ENCODE measurements around the gene CIBAR2. TPM values are rescaled to one million over a fixed set of nuclear protein-coding genes. Genes with fewer than 3 reads are reported as not detected.
A peak's percentile ranks its signal among the peaks of the same experiment; 100 is the strongest.

The CIBAR2 gene
- total RNA-seq, 1 experiment from 2014 or later = not detected

DNA sequence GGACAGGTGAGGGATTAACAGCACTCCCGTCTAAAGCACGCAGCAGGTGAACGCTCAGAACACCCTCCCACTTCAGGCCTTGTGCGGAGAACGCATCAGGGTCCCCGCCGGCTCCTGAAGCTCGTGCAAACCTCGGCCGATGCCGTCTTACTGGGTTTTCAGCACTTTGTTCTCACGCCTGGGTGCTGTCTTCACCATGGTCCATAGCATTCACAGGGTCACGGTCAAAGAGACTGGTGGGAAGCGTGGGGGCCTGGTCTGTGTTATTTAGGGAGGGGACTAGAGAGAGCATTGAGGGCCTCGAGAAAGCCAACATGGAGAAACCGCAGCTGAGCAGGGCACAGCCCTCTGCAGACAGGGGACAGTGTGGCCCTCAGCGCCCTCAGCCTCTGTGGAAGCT is 26.6 kb downstream of the CIBAR2 start:
- Histone ChIP-seq H3K14ac (ENCODE audit: insufficient read depth, low read length) (no peak overlapping the region), H3T11ph (ENCODE audit: low read length) (no peak overlapping the region), H3K18ac (ENCODE audit: insufficient read length, low read depth, low read length) (no peak overlapping the region), H2AK5ac (ENCODE audit: insufficient read length, low read length) (no peak overlapping the region), H3K4me1 (ENCODE audit: insufficient read depth, low read length) (no peaks in the 10 kb centered on the region; the same call in 1 of the 2 replicates), H2AFZ (ENCODE audit: low read length) (no peak overlapping the region), H4K5ac (ENCODE audit: insufficient read length, low read depth, low read length) (no peak overlapping the region), H4K8ac (replicated peaks; ENCODE audit: insufficient read length, low read depth, low read length) (no peak overlapping the region), H2BK5ac (ENCODE audit: insufficient read length, low read length) (no peak overlapping the region), H3K79me2 (ENCODE audit: insufficient read depth, low read length) (no peaks in the 10 kb centered on the region), H3K4ac (ENCODE audit: low read depth, low read length) (no peak overlapping the region), H2BK15ac (ENCODE audit: low read depth, low read length) (no peak overlapping the region), H3K9me3 (ENCODE audit: control insufficient read depth, low read depth, low read length) (no peaks in the 10 kb centered on the region), H3K27me3 (ENCODE audit: insufficient read depth, low read length) (peaks cover 20% of the 10 kb centered on the region; the same call in 1 of the 2 replicates), H2BK20ac (ENCODE audit: low read depth, low read length, poor library complexity, severe bottlenecking) (no peak overlapping the region), H3K23me2 (ENCODE audit: insufficient read length, low read depth, low read length, poor library complexity, severe bottlenecking) (peaks cover 8% of the 10 kb centered on the region), H3K79me1 (ENCODE audit: insufficient read depth, low read depth, low read length, poor library complexity, severe bottlenecking) (no peaks in the 10 kb centered on the region), H2BK12ac (ENCODE audit: insufficient read length, low read depth, low read length) (no peak overlapping the region), H2BK120ac (ENCODE audit: low read depth, low read length, poor library complexity, severe bottlenecking) (no peak overlapping the region), H3K56ac (ENCODE audit: insufficient read length, low read depth, low read length) (no peak overlapping the region), H3K9ac (ENCODE audit: extremely low read depth, insufficient read length, low read length) (no peak overlapping the region), H3K27ac (ENCODE audit: insufficient read length, low read depth, low read length) (no peak overlapping the region), H4K91ac (ENCODE audit: insufficient read length, low read depth, low read length) (no peak overlapping the region), H3K23ac (ENCODE audit: insufficient read length, low read depth, low read length) (no peak overlapping the region), H4K20me1 (ENCODE audit: control insufficient read depth, insufficient read depth, insufficient read length) (no peaks in the 10 kb centered on the region), H3K4me2 (ENCODE audit: insufficient read depth, insufficient read length, low read length) (no peak overlapping the region)
- TF ChIP-seq, protein P1, sequence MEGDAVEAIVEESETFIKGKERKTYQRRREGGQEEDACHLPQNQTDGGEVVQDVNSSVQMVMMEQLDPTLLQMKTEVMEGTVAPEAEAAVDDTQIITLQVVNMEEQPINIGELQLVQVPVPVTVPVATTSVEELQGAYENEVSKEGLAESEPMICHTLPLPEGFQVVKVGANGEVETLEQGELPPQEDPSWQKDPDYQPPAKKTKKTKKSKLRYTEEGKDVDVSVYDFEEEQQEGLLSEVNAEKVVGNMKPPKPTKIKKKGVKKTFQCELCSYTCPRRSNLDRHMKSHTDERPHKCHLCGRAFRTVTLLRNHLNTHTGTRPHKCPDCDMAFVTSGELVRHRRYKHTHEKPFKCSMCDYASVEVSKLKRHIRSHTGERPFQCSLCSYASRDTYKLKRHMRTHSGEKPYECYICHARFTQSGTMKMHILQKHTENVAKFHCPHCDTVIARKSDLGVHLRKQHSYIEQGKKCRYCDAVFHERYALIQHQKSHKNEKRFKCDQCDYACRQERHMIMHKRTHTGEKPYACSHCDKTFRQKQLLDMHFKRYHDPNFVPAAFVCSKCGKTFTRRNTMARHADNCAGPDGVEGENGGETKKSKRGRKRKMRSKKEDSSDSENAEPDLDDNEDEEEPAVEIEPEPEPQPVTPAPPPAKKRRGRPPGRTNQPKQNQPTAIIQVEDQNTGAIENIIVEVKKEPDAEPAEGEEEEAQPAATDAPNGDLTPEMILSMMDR (conservative IDR thresholded peaks at IDR 0.05) = no peak
- peaks cover 39 to 55% of the 10 kb centered on the region in 2 experiments for H3K4me1 Mint-ChIP-seq
- no peaks in the 10 kb centered on the region; a peak in 1 of 7 replicates for H3K36me3 Mint-ChIP-seq (ENCODE audit: insufficient read depth in 1 of 3, low read depth in 3 of 3)
- H3K9me3 Mint-ChIP-seq = no peaks in the 10 kb centered on the region; a peak in 1 of 5 replicates
- no CpG with 5 or more reads among the region's 17 CpGs for WGBS (ENCODE audit: extremely low coverage, insufficient read length, low lambda C conversion rate)
- H3K4me3 Mint-ChIP-seq = no peak overlapping the region
- peak overlapping the region in 1 of 3 experiments; percentile 35; a peak in 1 of 7 replicates for H3K27ac Mint-ChIP-seq
- no peak for DNase-seq
- H3K27me3 Mint-ChIP-seq (ENCODE audit: low read depth) = peaks cover 90% of the 10 kb centered on the region

Data from H9 (cell line).